Breast epithelium (tissue), 3 donors: ENCODE data around the gene GRK5.

Source experiments
- CTCF ChIP-seq, 3 donors: fragments of 450-650 bp; IDR thresholded peaks; one replicate each; pipeline ENCODE4 v1.5.1; 2016 to 2017; ENCODE audit warnings: antibody characterized with exemption in 3 of 3, mild to moderate bottlenecking in 3 of 3, moderate library complexity in 3 of 3
- POLR2A ChIP-seq: fragments of 450-650 bp; IDR thresholded peaks from one replicate; pipeline ENCODE4 v1.6.1; 2016; ENCODE audit warnings: antibody characterized with exemption, mild to moderate bottlenecking, moderate library complexity

GRCh38 chr10:119453313-119453712 lies 245.9 kb downstream of the GRK5 start:
- TF ChIP-seq CTCF (IDR thresholded peaks at IDR 0.05) = no peak
- TF ChIP-seq POLR2A = no peak
